ENCODE data around the gene PRDM16.

PRDM16 gene

DNA sequence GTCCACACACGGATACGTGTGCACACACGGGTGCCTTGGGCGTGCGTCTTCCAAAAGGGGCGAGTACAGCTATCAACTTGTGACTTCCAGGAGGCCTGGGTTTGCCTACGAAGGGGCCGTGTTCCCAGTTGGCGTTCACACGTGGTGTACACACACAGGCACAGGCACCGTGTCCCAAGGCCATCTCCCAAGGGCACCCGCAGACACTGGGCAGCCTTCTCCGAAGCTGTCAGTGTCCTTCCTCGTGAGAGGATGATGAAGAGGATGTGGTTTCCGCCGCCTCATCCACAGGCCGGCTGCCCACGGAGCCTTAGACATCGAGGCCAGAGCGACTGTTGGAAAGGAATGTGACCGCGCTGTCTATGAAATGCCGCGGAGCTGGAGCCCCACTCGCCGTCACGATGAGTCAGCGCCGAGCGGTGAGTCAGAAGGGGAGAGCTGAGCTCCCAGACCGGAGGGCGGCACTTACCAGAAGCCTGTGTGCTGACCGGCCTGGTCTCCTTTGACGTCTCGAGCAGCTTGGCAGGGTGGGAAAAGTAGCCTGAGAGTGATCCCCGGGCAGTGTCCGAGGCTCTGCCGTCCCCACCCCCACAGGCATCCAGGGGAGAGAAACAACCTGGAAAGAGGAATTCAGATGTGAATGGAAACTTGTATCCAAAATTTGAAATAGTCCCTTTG lies 244.0 kb downstream of the PRDM16 start:
- Histone ChIP-seq H3K9ac (ENCODE audit: low read depth, low read length, poor library complexity, severe bottlenecking) (no peak overlapping the region), H2AFZ (ENCODE audit: low read length) (no peak overlapping the region)

DNA sequence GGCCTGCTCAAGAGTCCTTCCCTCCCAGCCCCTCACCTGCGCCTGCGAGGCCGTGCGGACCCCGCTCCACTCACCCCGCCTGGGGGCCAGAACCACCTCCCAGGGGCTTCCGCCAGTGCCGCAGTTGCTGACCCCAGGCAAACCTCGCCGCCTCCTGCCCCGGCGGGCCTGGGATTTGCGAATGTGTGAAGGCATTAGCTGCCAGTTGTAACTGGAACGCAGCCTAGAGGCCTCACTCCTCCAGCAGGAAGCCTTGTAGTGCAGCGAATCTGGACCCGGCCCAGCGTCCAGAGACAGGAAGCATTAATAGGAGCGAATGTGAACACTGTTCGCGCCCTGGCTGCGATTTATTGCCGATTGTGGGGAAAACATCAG lies 244.6 kb downstream of the PRDM16 start:
- TF ChIP-seq EZH2phosphoT487 (IDR thresholded peaks at IDR 0.05; ENCODE audit: borderline replicate concordance): no peak
- TF ChIP-seq, protein P1, sequence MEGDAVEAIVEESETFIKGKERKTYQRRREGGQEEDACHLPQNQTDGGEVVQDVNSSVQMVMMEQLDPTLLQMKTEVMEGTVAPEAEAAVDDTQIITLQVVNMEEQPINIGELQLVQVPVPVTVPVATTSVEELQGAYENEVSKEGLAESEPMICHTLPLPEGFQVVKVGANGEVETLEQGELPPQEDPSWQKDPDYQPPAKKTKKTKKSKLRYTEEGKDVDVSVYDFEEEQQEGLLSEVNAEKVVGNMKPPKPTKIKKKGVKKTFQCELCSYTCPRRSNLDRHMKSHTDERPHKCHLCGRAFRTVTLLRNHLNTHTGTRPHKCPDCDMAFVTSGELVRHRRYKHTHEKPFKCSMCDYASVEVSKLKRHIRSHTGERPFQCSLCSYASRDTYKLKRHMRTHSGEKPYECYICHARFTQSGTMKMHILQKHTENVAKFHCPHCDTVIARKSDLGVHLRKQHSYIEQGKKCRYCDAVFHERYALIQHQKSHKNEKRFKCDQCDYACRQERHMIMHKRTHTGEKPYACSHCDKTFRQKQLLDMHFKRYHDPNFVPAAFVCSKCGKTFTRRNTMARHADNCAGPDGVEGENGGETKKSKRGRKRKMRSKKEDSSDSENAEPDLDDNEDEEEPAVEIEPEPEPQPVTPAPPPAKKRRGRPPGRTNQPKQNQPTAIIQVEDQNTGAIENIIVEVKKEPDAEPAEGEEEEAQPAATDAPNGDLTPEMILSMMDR (conservative IDR thresholded peaks at IDR 0.05; ENCODE audit: low read length): no peak
- 0 out of 2 replicates have a peak, but pooled peaks cover 4% of the 10 kb centered on the region for H3K9me3 ChIP-seq (ENCODE audit: insufficient read depth, low read depth, low read length)
- H3K79me2 ChIP-seq (ENCODE audit: insufficient read depth, low read length): no peaks in the 10 kb centered on the region
- no peak overlapping the region for H3K9ac ChIP-seq (ENCODE audit: low read depth, low read length, poor library complexity, severe bottlenecking)
- H3K27me3 ChIP-seq (ENCODE audit: insufficient read depth, low read length, poor library complexity, severe bottlenecking): no peaks in the 10 kb centered on the region
- H4K20me1 ChIP-seq (ENCODE audit: insufficient read depth, low read length, poor library complexity, severe bottlenecking): no peaks in the 10 kb centered on the region
- H3K4me1 ChIP-seq (ENCODE audit: insufficient read depth, low read length, poor library complexity, severe bottlenecking): no peaks in the 10 kb centered on the region
- H3K9me2 ChIP-seq (replicated peaks; ENCODE audit: low read depth, low read length): no peaks in the 10 kb centered on the region
- no peaks in the 10 kb centered on the region for H3K36me3 ChIP-seq (ENCODE audit: insufficient read depth, low read length)
- no peak overlapping the region for H2AFZ ChIP-seq (ENCODE audit: low read length)
- no peak overlapping the region for H3K4me2 ChIP-seq (ENCODE audit: low read depth, low read length, poor library complexity, severe bottlenecking)
- H3K4me3 ChIP-seq (ENCODE audit: low read length, poor library complexity, severe bottlenecking): no peak overlapping the region
- peaks cover 7% of the 10 kb centered on the region; the same call in 1 of the 2 replicates for H3F3A ChIP-seq (ENCODE audit: low read depth)

More for the DNA sequence above, 244.0 kb downstream of the PRDM16 start:
- Histone ChIP-seq H3K9me3 (ENCODE audit: insufficient read depth, low read depth, low read length) (0 out of 2 replicates have a peak, but pooled peaks cover 4% of the 10 kb centered on the region), H3K79me2 (ENCODE audit: insufficient read depth, low read length) (no peaks in the 10 kb centered on the region), H3K36me3 (ENCODE audit: insufficient read depth, low read length) (no peaks in the 10 kb centered on the region), H3K27me3 (ENCODE audit: insufficient read depth, low read length, poor library complexity, severe bottlenecking) (no peaks in the 10 kb centered on the region), H3K9me2 (replicated peaks; ENCODE audit: low read depth, low read length) (no peaks in the 10 kb centered on the region), H4K20me1 (ENCODE audit: insufficient read depth, low read length, poor library complexity, severe bottlenecking) (no peaks in the 10 kb centered on the region), H3K4me3 (ENCODE audit: low read length, poor library complexity, severe bottlenecking) (no peak overlapping the region), H3F3A (ENCODE audit: low read depth) (peaks cover 7% of the 10 kb centered on the region; the same call in 1 of the 2 replicates), H3K4me1 (ENCODE audit: insufficient read depth, low read length, poor library complexity, severe bottlenecking) (no peaks in the 10 kb centered on the region), H3K4me2 (ENCODE audit: low read depth, low read length, poor library complexity, severe bottlenecking) (no peak overlapping the region)
- no peak for TF ChIP-seq EZH2phosphoT487 (IDR thresholded peaks at IDR 0.05; ENCODE audit: borderline replicate concordance)
- TF ChIP-seq, protein P1 (conservative IDR thresholded peaks at IDR 0.05; ENCODE audit: low read length): no peak

GRCh38 chr1:3314491-3315381 lies 245.7 kb downstream of the PRDM16 start:
- H3K9ac ChIP-seq (ENCODE audit: low read depth, low read length, poor library complexity, severe bottlenecking): no peak overlapping the region
- 0 out of 2 replicates have a peak, but pooled peaks cover 4% of the 10 kb centered on the region for H3K9me3 ChIP-seq (ENCODE audit: insufficient read depth, low read depth, low read length)
- H3K27me3 ChIP-seq (ENCODE audit: insufficient read depth, low read length, poor library complexity, severe bottlenecking): no peaks in the 10 kb centered on the region
- no peaks in the 10 kb centered on the region for H3K79me2 ChIP-seq (ENCODE audit: insufficient read depth, low read length)
- peaks cover 7% of the 10 kb centered on the region; the same call in 1 of the 2 replicates for H3F3A ChIP-seq (ENCODE audit: low read depth)
- H3K4me1 ChIP-seq (ENCODE audit: insufficient read depth, low read length, poor library complexity, severe bottlenecking): no peaks in the 10 kb centered on the region
- TF ChIP-seq, protein P1 (conservative IDR thresholded peaks at IDR 0.05; ENCODE audit: low read length): no peak
- TF ChIP-seq EZH2phosphoT487 (IDR thresholded peaks at IDR 0.05; ENCODE audit: borderline replicate concordance): no peak
- no peak overlapping the region for H2AFZ ChIP-seq (ENCODE audit: low read length)
- H3K4me2 ChIP-seq (ENCODE audit: low read depth, low read length, poor library complexity, severe bottlenecking): no peak overlapping the region
- no peaks in the 10 kb centered on the region for H3K36me3 ChIP-seq (ENCODE audit: insufficient read depth, low read length)
- H3K4me3 ChIP-seq (ENCODE audit: low read length, poor library complexity, severe bottlenecking): no peak overlapping the region
- H4K20me1 ChIP-seq (ENCODE audit: insufficient read depth, low read length, poor library complexity, severe bottlenecking): no peaks in the 10 kb centered on the region
- H3K9me2 ChIP-seq (replicated peaks; ENCODE audit: low read depth, low read length): no peaks in the 10 kb centered on the region
